TTC549 (cell line): ENCODE results near the gene GMEB2.
"Not testable (repeated sequence)": the region's sequence is repeated elsewhere in the genome, so short reads cannot be mapped to it uniquely, and the experiment has no call there.

Source experiments
- FAIRE-seq: peaks from 2 replicates; lab custom pipeline; 2012; peaks lifted over from hg19 to GRCh38; lab: Jason Lieb, UNC

The GMEB2 gene

DNA sequence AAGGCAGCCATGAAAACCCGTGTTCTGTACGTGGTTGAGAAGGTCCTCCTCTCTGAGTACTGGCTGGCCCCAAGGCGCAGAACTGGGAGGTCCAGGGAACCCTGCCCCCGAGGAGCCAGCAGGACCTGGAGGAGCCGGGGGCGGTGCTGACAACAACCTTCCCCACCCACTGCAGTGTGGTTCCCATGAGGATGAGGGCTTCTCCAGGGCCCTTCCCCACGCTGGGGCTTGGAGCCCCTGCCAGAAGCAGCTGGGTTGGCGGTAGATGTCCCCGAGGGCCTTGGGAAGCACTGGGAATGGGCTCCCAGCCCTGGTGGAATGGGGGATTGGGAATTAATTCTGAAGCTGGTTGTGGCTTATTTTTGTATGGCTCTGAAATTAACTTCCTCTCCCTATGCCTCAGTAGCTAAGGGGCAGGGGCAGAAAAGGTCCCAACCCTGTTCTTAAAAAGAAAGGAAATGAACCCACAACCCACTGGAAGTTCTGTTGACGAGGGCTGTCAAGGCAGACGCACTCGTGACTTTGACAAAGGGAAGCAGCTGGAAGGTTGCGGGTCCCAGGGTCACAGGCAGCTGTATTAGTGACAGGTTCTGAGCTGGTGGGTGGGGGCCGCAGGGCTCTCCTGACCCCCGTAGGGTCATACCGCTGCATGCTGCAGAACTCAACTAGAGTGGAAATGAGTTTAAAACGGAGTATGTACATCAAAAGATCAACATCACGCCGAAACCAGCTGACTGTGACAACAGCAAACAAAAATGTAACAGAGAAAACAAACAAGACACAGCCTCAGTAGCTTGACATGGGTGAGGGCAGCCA lies 38.9 kb downstream of the GMEB2 start:
- FAIRE-seq = no peak

DNA sequence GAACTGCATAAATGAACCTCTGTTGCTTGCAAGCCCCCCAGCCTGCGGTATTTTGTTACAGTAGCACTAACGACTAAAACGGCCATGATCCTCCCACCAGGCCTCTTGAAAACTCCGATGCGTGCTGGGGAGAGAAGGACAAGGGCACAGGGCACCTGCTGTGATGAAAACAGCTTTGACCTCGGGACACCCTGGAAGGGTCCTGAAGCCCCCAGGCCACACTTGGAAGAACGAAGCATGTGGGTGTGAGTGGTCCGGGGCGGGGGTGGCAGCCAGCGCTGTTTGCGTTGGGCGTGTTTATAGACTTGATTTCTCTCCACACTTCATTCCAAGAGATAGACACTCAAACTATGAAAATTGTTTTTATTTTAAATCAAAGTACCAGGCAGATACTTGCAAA lies 39.6 kb downstream of the GMEB2 start:
- no peak for FAIRE-seq

DNA sequence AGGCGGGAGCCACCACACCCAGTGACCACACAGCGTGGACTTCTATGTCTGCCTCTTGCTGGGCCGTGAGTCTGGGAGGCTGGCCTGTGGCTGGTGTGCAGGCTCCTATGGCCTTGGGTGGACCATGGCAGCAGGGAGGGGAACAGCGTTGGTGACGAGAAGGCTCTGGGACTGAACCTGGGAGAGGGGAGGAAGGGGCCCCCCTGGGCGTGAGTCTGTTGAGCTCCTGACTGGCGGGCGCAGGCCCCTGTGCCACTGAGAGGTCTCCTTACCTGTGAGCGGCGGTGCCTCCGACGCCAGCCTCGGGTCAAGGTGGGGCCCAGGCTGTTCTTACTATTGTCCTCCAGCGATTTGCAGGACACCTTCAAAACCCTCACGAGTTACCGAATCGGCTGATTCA lies 40.1 kb downstream of the GMEB2 start:
- no peak for FAIRE-seq

DNA sequence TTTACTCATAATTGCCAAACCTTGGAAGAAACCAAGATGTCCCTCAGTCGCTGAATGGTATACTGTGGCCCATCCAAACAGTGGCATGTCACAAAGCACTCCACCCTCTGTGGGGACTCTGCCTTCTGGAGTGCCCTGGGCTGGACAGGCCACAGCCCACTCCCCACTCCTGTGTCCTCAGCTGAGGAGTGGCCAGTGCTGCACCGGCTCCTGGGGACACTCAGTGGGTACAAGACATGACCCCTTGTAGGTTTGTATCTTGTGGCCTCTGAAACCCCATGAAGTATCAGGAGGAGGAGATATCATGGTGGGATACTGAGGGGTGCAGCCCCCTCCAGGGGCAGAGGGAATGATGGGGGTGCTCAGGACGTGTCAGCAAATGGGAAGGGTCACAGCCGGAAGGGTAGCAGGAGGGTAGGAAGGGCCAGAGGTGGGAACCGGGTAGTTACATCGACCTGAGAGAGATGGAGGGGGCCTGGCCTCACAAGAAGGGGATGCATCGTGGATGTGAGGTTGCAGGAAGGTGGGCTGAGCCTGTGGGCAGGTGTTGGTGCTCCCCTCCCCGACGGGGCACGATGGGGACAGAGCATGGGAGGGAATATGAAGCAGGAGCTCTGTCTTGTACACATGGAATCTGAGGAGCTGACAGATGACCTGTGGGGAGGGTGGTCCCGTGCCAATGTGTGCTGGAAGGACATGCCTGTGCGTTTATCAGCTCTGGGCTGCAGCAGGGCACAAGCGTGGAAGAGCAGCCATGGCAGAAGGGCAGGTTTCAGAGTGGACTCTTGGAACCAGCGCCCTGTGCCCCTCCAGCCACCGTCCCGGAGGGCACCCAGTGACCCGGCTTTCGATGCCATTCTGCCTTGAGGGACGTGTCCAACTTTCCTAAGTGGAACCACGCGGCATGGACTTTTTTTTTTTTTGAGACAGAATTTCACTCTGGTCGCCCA lies 41.0 kb downstream of the GMEB2 start:
- FAIRE-seq = no peak

DNA sequence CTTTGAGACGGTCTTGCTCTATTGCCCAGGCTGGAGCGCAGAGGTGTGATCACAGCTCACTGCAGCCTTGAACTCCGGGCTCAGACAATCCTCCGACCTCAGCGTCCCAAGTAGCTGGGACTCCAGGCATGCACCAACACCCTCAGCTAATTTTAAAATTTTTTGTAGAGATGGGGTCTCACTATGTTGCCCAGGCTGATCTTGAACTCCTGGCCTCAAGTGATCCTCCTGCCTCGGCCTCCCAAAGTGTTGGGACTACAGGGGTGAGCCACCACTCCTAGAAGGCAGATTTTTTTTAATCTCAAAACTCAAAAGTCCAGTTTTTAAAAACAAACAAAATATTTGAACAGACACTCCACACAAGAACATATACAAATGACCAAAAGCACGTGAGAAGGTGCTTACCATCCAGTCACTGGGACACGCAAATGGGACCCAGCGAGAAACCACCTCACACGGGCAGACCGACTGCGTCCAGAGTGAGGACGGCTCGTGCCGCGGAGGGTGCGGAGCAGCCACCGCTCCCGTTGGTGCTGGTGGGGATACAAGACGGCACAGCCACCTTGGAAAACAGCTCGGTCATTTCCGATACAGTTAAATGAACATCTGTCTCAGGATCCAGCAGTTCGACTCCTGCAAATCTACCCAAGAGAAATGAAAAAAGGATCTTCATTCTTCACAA lies 44.4 kb downstream of the GMEB2 start:
- FAIRE-seq = no peak

DNA sequence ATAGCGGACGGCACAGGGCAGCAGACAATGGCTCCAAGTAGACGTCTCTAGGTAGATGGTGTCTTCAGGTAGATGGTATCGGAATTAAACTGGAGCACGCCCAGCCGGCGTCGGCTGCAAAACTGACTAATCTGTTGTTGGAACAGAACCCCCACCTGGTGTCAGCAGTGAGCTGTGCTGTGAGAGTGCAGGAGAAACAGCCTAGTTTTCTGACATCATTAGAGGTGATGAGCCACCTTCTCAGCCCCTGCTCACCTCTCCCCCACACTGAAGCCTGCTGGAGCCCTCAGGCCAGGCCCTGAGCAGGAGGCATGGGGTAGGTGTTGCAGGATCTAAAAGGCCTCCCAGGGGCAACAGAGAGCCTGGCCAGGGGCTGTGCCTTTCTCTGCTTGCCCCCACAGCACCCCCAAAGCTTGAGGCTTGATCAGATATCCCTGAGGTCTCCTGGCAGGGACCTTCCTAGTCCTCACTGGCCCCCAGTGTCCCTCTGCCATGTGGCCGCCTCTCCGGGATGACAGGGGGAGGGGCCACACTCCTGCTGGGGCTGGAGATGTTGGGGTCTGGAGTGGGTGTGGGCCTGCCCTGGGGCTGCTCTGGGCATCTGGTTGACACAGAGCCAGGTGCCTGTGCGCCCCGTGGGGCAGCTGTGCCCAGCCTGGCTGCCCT lies 46.0 kb downstream of the GMEB2 start:
- FAIRE-seq = no peak

DNA sequence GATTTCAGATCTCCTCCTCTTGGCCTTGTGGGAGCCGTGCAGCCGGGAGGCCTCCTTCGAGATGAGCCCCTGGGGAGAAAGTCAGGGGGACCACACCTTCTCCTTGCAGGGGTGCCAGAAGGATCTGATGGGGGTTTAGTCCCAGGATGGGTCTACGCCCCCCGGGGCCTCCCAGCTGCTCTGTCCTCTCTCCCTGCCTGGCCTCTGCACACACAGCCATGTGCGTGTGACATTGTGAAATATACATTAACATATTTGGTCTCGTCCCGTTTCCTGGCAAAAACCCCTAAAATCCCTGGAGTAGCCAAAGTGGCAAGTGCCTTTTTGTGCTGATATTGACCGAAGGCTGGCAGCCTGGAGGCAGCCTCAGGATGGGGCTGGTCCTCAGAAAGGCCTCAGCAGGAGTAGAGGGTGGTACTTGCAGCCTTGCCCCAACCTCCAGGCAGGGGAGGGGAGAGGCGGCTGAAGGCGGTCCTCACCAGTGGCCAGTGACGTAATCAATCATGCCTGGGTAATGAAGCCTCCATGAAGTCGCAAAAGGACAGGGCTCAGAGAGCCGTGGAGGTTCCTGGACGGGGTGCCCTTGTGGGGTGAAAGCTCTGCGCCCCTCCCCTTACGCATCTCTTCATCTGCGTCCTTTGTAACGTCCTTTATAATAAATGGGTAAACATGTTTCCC lies 47.7 kb downstream of the GMEB2 start:
- no peak for FAIRE-seq

DNA sequence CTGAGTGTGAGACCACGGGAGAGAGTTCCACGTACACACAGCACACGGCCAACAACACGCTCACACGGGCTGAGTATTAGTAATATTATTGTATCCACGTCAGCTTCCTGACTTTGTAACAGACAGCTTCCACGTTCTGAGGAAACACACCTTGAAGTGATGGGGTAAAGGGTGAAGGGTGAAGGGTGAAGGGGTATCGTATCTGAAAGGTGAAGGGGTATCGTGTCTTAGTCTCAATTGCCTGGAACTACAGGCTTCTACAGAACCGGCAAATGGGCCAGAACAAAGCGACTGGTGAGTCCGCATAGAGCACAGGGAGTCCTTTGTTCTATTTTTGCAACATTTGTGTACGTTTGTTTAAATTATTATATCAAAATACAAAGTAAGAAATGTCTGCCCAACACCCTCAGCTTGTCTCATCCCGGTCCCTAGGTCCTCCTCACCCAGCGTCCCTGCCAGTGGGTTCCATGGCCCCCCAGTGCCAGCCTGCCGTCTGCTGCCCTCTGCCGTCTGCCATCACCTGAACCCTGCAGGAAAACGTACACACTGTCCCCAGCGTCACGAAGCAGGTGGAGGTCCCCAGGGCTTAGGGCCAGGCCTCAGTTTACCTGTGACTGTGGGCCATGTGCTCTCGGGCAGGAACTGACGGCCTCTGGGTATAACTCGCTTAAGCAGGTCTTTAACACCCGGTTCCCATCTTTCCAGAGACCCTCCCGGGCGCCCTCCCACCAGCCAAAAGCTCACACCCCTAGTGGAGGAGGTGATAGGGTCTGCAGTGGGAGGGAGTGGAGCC lies 48.5 kb downstream of the GMEB2 start:
- FAIRE-seq = no peak

DNA sequence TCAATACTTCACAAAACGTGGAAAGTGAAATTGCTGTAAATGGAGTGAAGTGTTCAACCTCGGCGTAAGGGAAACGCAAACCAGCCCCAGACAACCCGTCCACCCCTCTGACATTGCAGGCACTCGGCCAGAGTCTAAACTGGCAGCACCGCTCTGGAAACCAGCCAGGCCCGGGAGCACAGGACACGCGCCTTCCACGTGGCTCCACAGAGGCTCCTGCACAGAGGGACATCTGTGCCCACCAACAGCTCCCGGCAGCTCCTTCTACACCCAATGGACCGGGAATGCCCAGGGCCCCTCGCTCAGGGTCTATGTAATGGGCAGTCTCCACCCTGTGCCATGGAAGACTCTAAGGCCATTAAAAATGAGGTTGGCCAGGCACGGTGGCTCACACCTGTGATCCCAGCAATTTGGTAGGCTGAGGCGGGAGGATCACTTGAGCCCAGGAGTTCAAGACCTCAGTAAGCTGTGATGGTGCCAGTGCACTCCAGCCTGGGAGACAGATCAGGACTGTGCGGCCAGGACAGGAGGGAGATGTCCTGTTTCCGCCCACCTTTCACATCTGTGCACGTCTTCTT lies 49.5 kb downstream of the GMEB2 start:
- no peak for FAIRE-seq

DNA sequence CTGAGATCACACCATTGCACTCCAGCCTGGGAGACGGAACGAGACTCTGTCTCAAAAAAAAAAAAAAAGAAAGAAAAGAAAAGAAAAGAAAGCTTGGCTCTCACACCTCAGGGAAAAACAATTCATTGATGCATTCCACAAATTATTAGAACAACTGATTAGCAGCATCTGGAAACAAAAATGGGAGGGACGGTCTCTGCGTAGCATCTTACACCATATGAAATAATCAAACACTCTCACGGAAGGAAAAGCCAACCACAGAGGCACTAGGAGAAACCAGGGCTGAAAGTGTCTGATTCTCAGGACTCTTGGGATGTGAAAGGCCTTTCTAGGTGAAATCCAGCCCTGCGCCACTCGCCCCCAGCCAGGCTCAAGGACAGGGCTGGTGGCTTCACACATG lies 50.6 kb downstream of the GMEB2 start:
- no peak for FAIRE-seq

DNA sequence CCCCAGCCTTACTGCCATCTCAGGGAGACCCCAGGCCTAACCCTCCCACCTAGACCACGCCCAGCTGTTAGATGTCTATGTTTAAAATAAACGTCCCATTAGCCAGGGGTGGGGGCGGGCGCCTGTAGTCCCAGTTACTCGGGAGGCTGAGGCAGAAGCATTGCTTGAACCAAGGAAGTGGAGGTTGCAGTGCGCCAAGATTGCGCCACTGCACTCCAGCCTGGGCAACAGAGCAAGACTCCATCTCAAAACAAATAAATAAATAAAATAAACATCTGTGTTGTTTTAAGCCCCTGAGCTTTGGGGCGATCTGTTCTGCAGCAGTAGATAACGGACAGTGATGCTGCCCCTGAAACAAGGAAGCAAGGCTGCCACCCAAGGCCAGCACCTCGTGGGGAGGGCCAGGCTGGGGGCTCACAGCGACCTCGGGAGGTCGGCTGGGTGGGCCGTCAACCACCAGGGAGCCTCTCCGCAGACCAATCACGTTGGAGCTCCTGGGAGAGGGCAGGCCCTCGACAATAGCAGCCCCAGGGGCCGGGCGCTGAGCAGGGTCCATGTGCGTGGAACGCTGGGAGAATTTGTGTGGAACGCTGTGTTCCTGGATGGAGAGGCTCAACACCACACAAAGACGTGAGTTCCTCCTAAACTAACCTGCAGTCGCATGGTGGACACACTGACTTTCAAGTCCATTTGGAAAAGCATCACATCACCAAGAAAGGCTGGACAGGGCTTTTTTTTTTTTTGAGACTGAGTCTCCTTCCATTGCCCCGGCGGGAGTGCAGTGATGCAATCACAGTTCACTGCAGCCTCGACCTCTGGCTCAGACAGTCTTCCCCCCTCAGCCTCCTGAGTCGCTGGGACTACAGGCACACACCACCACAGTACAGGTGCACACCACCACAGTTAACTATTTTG lies 51.8 kb downstream of the GMEB2 start:
- FAIRE-seq = no peak

DNA sequence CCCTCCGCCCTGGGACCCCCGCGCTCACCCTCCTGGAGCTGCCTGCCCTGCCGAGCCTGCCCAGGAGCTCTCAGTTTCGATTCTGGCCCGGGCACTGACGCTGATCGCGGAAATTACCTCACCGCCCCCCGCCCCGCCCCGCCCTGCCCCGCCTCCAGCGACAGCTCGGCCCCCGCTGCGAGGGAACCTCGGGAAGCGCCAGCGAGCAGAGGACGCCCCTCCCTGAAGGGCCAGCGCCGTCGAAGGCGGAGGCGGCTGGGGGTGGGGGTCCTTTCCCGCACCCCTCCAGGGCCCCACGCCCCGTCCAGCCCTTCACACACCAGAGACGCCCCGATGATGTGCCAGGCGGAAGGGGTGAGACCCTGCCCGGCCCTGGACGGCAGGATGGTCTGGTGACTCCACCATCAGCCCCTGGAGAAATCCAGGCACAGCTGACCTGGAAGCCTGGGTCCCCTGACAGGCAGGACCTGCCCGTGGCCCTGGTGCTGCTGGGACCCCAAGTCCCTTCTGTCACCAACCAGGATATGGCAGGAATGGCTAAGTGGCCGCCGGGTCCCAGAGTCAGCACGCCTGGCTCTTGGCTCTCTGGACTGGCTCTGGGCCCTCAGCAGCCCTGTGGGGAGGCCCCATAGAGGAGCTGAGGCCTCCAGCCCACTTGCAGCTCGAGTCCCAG lies 52.6 kb downstream of the GMEB2 start, which contains the start of gene HELZ2:
TSS of gene HELZ2 (minus strand) at position 84 of the 673 bp plus-strand sequence. CDS start 1,854 bp downstream, outside the sequence.
- FAIRE-seq = no peak

DNA sequence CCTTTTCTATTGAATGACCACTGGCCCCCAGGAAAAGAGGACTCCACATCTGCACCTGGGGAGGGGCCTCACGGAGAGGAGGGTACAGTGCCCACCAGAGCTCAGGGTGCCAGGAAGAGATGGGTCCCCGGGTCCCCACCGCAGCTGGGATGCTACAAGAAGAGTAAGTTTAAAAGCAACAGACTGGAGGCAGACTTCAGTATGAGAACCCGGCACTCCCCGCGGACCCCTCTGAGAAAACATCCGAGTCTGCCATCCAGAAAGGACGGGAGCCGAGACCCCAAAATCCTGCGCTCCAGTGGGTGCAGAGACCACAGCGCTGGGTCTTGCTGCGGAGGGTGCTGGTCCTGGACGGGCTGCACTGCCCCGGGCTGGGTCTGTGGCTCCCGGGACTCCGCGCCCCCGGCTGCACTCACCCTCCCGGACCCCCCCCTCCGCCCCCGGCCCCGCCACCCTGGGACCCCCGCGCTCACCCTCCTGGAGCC lies 53.2 kb downstream of the GMEB2 start:
- no peak for FAIRE-seq

DNA sequence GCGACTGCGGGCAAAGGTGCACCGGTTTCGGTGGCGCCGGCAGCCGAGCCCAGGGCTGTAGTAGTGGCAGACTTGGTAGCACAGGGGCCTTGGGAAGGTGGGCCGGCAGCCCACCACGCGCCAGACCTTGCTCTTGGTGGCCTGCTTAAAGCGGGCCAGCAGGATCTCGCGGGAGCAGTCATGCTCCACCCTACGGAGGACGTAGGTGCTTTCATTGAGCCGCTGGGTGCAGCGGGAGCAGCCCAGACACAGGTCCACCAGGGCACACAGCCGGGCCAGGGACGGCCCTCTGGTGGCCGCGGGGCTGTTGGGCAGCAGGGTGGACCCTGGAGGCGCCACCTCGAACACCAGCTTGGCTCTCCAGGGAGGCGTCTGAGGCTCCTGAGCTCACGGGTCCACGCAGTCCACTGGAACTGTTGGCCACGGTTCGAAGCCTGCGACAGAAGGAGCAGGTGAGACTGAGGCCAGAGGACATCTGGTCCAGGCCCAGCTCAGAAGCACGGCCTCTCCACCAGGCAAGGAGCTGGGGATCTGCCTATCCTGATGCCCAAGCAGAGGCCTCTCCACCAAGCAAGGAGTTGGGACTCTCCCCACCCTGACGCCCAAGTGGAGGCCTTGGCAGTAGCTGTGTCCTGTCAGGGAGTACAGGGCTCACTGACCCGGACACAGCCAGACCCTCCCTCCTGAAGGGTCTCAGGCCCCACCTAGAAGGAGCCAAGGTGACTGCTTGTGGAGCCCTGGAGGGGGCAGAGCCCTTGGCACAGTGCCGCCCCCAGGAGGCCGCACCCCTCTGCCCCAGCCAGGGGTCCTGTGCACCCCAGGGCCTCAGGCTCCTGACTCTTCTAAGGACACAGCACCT lies 53.9 kb downstream of the GMEB2 start:
- no peak for FAIRE-seq

DNA sequence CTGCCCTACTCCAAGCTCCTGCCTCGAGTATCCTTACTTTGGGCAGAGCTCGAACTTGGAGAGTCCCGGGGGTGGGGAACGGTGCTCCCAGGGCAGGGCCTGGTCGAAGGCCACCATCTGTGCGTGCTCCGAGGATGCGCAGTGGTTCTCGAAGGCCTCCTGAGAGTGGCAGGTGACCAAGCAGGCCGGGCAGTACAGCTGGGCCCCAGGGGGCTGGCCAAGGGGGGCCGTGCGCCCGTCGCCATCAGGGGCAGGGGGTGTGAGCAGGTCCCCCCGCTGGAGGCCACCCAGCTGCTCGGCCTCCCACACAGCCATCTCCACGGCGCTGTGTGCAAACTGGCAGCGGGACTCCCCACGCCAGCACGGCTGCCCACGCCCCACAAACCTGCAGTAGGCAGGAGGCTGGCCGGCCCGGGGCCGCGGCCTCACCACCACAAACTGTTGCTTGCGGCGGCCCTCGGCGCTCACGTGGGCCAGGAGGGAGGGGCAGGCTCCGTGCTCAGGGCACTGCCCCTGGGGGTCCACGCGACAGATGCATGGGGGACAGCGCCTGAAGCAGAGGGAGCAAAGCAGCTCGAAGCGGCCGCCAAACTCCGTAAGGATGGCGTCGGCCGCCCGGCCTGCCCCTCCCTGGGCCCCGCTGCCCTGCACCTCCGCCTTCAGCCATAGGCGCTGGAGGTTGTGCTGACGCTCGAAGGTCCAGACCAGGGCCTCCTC lies 54.7 kb downstream of the GMEB2 start:
- no peak for FAIRE-seq

DNA sequence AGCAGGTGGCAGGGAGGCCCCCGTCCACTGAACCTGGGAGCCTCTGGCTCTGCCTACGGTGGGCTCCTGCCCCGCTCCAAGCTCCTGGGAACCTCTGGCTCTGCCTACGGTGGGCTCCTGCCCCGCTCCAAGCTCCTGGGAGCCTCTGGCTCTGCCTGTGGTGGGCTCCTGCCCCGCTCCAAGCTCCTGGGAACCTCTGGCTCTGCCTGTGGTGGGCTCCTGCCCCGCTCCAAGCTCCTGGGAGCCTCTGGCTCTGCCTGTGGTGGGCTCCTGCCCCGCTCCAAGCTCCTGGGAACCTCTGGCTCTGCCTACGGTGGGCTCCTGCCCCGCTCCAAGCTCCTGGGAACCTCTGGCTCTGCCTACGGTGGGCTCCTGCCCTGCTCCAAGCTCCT lies 55.8 kb downstream of the GMEB2 start:
- not testable (repeated sequence) for FAIRE-seq
